ENCODE data around the gene GMDS.

Gene GMDS

DNA sequence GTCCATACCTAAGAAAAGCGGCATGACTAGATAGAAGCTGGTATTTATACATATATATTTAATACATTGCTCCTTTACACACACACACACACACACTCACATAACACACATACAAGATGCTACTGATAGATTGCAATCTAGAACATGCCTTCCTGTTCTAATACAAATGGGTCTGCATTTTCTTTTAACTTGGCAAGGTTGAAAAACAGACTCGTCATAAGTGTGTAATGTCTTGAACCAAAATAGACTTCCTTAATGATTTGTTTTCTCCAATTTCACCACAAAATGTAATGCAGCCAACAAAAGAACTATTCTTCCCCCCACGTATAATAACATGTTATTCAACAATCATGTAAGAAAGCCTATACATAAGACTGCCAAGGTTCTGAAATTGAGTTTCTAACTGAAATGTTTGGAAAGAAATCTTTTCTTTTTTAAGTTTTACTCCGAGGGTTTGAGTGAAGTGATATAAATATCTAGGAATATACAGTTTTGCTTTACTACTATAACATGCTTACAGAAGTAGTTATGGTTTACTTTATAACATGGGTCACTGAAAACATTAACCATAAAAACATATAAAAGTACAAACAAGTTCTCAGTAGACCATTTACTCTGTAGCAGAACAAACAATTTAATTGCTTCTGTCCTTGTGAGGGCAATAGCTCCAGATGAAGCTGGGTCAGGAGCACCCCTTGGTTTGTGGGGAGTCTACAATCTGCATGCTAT, 428.2 kb downstream of the GMDS start:
- in situ Hi-C loops (cut with MboI; ENCODE audit: low sequenced_read_pairs), result no loop called here

DNA sequence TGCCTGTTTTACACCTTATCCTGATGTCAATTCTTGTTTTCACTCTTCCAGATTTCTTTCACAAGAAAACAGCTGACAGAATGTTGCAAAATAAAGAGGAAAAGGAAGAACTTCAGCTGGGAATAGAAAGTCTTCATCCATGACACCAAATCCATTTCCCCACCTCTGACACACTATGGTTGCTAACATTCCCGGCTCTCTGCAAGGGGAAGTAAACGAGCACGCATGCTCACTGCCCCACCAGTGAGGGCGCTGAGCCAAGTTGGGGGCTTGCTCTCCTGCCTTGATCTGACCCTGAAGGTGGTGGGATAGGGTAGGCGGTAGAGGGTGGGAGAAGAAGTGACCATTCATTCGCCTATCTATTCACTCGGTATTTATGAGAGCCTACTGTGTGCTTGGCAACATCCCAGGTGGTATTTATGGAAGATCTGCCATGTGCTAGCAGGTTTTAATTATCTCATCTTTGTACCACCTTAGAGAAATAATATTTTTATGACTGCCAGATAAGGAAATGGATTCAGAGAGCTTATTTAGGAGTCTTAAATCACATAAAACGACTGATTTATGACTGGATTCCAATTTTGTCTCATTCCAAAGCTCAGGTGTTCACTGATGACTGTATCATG, 429.5 kb downstream of the GMDS start:
- in situ Hi-C loops (cut with MboI; ENCODE audit: low sequenced_read_pairs), result no loop called here

DNA sequence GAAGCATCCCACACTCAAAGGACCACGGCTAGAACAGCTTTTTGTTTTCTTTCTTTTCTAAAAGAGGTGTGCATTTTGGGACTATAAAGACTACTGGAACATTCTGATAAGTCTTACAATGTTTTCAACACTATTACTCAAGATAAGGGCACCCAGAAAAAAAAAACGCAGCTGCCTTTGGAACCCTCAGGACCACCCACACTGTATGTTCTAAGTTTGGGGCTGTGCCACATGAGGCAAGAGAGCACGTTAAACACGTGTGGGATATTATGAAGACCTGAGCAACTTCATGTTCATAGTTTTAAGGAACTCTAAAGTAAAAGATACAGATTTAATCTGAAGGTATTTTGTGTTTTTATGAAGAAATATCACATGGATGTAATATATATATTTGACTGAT, 431.1 kb downstream of the GMDS start:
- in situ Hi-C loops (cut with MboI; ENCODE audit: low sequenced_read_pairs), result no loop called here

DNA sequence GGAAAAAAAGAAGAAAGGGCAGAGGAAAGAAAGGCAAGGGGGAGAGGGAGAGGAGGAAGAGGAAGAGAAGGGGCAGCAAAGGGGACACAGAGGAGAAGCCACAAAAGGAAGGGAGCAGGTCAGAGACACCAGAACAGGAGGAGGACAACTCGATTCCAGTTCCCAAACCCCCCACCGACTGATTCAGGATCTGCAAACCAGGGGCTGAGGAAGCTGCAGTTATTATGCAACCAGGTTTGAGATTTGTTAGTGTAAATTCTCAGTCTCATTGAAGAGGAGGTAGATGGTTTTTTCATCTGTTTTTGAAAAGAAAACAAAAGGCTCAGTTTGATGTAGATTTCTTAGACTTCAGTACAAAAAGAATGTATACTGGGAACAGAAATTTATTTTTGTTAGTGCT, 432.9 kb downstream of the GMDS start:
- in situ Hi-C loops (cut with MboI; ENCODE audit: low sequenced_read_pairs), result no loop called here

DNA sequence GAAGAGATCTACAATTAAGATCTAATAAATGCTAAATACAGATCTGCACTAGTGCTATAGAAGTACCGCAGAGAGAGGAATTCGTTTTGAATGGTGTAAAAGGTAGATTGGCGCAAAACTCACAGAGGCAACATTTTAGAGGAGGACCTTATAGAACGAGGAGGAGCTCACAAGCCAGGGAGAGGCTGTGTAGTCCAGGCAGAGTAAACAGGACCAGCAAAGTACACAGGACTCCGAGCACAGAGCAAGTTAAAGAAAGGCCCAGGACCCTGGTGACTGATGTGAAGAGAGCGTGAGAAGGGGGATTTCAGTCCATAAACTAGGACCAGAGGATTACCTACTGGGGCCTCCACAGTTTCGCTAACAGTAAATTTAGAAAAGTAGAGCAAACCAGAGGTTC, 433.4 kb downstream of the GMDS start:
- in situ Hi-C loops (cut with MboI; ENCODE audit: low sequenced_read_pairs), result no loop called here

DNA sequence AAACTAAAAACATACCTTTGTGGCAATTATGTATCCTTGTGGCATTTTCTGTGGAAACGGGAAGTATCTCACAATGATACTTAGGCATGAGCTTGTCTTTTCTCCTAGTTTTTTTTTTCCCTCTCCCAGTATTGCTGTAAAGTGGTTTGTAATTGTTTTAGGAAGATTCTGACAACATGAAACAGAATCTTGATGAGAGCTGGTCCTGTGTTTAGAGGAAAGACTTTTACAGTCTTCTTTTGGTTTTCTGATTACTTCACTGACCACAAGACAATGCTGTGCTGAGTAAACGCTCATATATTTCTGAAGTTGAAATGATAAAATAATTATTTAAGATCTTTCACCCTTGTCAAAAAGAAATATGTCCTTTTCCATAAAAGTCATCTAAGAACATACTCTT, 434.5 kb downstream of the GMDS start:
- in situ Hi-C loops (cut with MboI; ENCODE audit: low sequenced_read_pairs), result no loop called here

DNA sequence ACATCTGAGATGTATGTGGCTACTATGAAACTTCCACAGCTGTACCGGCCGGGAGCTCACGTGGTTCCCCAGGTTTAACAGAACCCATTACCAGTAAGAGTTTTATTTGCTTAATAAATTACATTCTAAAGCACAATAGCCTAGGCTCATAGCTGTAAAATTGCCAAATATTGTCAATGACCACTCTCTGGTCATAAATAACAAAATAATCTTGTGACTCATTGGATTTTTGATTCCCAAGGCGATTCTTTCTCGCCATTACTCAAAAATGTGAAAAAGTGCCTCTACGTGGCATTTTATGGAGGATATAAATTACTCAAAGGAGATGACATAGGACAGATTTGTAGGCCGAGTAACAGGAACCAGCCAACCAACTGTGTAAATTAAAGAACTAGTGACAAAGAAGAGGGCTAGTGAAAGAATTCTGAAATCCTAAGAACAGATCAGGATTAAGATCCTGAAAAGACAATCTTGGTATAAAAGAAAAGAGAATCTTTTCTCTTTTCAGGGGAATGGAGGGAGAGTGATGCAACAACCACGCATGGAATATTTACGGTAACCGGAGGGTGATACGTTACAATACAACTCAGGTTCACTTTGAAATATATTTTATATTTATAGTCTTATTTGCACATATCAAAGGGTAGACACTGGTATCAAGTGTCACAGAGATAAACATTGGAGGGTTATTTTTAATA, 436.0 kb downstream of the GMDS start:
- in situ Hi-C loops (cut with MboI; ENCODE audit: low sequenced_read_pairs), result no loop called here

DNA sequence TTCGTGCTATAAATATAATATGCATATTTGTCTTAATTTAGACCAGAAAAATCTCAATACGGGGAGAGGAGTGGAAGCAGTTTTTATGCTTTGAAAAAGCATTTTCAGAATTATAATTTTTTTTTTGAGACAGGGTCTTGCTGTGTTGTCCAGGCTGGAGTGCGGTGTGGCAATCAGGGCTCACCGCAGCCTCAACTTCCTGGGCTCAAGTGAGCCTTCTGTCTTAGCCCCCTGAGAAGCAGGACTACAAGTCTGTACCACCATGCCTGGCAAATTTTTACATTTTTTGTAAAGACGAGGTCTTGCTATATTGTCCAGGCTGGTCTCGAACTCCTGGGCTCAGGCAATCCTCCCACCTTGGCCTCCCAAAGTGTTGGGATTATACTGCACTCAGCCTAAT, 438.5 kb downstream of the GMDS start:
- in situ Hi-C loops (cut with MboI; ENCODE audit: low sequenced_read_pairs), result no loop called here

DNA sequence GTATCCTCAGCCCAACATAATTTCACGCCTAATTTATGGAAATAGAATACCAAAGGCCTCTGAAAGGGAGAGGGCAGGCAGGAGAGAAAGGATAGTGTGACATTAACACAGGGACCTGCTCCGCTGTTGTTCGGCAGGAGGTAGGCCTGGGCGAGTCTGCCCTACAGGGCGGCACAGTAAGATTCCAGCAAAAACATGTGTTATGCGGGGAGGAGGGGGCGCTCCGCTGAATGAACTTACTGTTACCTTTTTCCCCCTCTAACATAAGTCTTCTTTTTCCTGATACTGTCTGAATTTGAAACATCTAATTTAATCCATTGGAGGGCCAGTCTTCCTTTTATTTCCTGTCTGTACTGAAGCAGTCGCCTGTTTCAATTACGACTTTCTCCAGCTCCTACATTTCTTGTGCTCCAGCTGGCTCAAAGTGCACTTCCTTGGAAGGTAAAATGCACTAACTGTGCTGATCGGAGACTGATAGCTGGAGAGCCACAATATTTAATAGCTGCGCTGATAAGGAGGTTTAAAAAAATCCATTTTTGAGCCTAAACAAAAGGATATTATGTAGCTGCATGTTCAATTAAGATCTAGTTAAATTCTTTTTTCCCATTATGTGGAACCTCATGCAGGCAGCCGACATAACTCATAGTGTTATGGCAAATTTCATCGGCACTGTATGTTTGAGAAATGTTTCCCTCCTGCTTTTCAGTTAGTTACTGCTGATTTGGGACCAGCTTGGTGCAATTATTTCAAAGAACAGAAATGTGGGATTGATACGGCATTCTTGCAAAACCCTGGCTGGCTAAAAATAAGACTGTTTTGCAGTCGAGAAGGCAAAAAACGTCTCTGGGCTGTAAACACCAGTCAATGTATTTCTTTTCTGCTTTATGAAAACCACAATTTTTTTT, 442.7 kb downstream of the GMDS start:
- in situ Hi-C loops (cut with MboI; ENCODE audit: low sequenced_read_pairs), result no loop called here

DNA sequence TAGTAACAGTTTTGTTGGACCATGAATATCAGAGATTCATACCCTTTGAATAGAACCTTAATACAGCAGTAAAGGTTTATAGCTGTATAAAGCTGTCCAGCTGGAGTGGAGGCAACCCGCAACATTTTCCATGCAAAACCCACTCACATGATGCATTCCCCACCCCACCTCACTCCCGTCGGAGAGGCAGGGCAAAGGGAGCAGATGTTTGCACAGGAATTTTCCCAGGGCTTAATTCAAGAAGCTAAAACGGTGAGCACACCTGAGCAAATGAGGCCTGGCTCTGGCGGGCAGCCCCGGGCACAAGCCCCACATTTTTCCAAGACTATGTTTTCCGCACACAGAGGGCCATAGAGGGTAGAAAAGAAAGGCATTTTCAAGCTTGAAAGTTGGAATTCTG, 444.0 kb downstream of the GMDS start:
- in situ Hi-C loops (cut with MboI; ENCODE audit: low sequenced_read_pairs), result no loop called here

DNA sequence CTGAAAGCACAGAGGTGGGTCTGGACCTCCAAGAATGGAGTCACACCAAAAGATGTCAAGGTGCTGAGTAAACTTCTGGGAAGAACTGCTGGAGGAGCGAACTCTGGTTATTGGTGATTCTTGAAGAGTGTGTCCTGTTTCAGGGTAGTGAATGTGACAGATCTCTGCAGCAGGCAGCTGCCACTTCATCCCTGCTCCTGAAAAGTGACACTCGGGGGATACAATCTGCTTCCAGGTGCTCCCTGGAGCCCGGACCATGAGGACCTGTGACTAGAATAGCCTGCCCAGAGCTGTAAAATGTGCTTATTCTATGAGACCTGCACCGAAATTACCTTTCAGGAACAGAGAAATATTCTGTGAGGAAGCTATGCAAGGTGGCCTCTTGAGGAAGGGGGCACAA, 444.6 kb downstream of the GMDS start:
- in situ Hi-C loops (cut with MboI; ENCODE audit: low sequenced_read_pairs), result no loop called here

DNA sequence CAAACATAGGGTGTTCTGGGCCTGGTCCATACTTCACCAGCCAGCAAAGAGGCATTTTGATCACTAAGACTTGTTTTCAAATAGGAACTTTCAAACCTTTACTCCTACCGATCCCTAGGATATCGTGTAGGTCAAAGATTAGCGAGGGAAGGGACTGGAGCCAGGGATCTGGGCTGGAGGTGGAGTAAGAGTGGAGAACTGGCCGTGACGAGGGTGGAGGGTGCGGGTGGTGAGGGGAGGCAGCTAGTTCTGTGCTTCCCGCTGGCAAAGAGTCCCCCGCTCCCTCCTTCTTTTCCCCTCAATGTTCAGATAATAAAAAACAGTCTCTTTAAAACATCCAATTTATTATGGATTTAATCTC, 446.5 kb downstream of the GMDS start:
- in situ Hi-C loops (cut with MboI; ENCODE audit: low sequenced_read_pairs), result no loop called here

DNA sequence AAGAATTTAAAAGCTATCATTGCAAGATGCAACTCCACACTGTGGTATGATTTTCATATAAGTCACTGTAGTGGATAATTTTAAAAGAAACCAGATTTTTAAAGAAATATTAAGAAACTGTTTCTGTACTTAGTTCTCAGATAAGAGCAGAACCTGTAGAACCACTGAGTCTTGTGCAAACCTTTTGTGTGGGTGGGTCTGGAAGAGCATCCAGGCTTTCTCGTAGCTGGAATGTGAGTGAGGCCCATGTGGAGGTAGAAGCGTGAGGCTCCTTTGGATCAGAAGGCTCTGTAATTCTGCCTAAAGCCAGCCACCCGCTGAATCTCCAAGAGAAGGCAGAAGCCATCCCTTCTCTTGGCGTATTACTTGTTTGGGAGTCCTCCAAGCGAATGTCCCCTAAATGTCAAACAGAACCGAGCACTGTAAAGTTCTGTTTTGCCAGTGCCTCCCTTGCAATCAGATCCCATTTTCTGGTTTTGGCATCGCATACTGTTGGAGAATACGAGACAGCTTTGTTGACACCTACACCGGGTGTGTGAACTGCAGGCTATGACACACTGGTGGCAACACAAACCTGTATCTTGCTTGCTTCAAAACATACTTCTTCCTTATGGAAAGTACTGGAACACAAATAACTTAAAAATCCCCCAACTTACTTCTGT, 447.0 kb downstream of the GMDS start:
- in situ Hi-C loops (cut with MboI; ENCODE audit: low sequenced_read_pairs), result no loop called here

DNA sequence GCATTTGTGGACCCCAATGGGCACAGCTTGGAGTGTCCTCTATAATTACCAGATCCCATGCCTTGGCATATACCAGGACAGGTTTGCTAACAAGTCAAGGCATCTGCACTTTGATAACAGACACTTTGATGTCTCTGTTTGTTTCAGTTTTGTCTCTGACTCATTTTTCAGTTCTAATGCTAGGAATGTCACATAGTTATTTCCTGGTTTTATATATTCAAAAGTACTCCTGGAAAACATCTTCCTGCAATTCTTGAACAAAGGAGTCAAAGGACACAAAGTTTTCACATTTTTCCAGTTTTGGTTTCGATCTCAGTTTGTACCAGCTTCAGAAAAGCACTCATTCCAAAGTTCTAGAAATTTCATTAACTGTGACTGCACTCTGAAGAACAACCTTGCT, 447.6 kb downstream of the GMDS start:
- in situ Hi-C loops (cut with MboI; ENCODE audit: low sequenced_read_pairs), result no loop called here

DNA sequence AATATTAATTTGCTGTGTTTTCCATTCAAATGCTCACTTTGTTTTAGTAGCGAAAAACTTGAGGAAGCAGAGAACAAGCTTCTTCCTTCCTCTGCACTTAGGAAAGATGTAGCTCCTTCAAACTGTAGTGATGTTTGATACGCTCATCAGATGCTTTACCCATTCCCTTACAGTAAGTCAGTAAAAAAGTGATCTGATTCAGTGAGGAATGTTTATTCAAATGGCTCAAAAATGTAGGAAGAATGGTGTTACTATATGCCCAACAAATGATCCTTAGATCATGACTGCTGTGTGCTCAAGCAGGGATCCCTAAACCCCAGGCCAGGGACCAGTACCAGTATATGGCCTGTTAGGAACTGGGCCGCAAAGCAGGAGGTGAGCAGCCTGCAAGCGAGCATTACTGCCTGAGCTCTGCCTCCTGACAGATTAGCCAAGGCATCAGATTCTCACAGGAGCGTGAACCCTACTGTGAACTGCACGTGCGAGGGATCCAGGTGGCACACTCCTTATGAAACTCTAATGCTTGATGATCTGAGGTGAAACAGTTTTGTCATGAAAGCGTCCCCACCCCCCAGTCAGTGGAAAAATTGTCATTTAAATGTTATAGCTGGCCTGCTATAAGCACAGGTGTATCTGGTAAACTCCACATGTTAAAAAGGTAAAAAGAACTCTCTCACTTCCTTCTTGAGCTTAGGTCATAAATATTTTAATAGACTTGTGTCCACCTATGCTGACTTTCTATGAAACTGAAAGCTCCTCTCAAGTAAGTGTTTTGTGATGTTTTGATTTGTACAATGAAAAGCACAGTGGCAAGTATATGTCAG, 448.5 kb downstream of the GMDS start:
- in situ Hi-C loops (cut with MboI; ENCODE audit: low sequenced_read_pairs), result no loop called here

DNA sequence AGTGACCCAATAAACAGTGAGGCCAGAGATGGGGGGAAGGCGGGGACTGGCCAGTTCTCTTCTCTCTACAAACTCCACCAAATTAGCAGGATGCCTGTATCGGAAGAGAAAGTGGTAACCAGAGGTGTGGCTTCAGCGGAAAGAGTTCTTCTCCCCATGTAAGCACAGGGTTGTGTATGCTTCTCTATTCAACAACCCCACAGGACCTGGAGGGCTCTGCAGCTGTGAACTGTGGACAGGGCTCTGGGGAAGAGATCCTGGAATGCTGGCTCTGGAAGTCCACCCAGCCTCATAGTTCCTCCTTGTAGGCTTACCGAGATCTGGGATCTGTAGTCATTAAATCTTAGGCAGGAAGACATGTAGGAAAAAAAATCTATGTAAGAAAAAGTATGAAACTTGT, 449.5 kb downstream of the GMDS start:
- in situ Hi-C loops (cut with MboI; ENCODE audit: low sequenced_read_pairs), result no loop called here

DNA sequence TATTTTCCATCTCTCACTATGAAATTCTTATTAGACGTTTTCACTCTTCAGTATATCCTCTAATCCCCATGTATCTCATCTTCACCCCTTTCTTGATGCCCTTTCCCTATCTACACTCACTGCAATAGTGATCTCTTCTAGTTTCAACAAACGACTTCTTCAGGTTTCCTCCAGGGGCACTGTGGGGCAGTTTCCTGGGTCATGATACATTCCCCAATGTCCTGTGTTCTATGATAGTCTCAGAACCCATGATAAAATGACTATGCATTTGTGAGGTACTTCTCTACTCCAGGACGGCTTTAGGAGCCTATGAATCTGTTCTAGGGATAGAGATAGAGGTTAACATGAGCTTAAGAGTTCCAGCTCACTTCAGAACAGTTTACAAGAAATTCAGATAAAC, 452.4 kb downstream of the GMDS start:
- in situ Hi-C loops (cut with MboI; ENCODE audit: low sequenced_read_pairs), result no loop called here

DNA sequence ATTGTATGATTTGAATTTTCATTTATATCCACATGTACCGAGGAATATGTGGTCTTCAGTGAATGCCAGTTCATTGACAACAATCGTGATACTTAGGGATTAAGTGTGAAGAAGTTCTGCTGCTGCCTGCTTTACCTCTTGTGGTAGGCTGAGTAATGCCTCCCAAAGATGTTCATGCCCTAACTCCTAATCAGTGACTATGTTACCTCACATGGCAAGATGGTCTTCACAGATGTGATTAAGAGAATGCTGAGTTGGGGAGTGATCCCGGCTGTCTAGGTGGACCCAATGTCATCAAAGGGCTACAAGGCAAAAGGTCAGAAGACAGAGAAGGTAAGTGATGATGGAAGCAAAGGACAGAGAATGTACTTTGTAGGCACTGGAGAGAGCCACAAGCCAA, 454.7 kb downstream of the GMDS start:
- in situ Hi-C loops (cut with MboI; ENCODE audit: low sequenced_read_pairs), result no loop called here

DNA sequence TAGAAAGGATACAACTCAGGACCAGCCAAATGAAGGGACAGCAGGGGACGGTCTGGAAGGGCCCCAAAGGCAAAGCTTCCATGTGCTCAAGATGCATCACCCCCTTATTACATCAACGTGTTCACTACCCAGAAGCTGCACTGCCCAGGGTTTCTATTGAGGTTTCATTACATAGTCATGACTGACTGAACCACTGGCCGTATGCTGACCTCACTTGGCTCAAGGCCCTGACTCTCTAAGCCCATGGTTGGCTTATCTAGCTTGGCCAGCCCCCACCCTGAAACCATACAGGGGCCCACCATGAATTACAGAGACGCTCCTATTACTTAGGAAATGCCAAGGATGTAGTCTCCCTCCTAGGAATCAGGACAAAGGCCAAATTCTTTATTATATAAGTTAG, 456.3 kb downstream of the GMDS start:
- in situ Hi-C loops (cut with MboI; ENCODE audit: low sequenced_read_pairs), result no loop called here

DNA sequence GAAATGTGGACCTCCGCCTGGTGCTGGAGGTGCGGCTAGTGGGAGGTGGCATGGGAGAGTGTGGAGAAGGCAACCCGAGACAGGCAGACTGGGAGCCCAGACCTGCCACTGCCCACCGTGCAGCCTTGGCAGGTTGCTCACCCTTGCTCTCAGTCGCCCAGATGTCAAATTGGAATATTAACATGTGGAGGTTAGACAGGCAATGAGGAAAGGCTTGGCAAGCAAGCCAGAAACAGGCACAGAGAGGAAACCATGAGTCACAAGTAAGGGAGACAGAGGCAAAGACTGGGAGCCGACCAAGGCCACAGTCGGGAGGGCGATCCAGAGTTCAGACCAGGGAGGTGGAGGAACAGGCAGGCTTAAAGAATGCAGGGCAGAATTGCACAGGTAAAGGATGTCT, 457.5 kb downstream of the GMDS start:
- in situ Hi-C loops (cut with MboI; ENCODE audit: low sequenced_read_pairs), result no loop called here
